ENCODE data around the gene TECTA. TPM values are rescaled to one million over a fixed set of nuclear protein-coding genes. Genes with fewer than 3 reads are reported as not detected.
"Not testable (repeated sequence)": the region's sequence is repeated elsewhere in the genome, so short reads cannot be mapped to it uniquely, and the experiment has no call there.

Gene TECTA
- total RNA-seq, 2 experiments from 2014 or later: 0.07 to 0.12 TPM

DNA sequence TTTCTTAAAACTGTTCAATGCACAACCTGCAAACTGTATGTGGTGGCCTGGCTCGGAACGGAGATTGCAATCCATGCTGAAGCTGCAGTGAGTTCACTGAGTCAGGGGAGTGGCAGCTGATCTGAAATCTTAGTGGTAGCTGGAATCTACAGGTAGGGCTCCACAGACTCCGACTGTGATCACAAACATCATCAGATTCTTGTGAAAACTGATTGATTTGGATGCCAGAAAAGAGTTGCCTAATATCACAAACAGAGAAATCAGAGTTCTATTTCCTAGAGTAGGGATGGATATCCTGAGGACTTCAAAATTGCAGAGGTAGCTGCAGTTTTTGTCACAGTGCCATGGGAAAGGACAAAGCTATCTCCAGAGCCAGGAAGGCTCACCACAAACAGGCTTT is 134.0 kb downstream of the TECTA start:
- Mint-ChIP-seq H3K9me3 (no peaks in the 10 kb centered on the region), H3K4me3 (no peak overlapping the region), H3K27me3 (ENCODE audit: low read depth) (peaks cover 21% of the 10 kb centered on the region), H3K36me3 (ENCODE audit: low read depth) (no peaks in the 10 kb centered on the region), H3K4me1 (ENCODE audit: low read depth) (peaks cover 5% of the 10 kb centered on the region), H3K27ac (no peak overlapping the region)
- CTCF ChIA-PET: interaction anchor here (0.8 kb wide), 1 partner anchor 9 kb away, joined by 3 read pairs; no protein-coding TSS in a partner anchor
- intact Hi-C loops (cut with micrococcal nuclease): no loop called here
- no peak for DNase-seq

GRCh38 chr11:121236115-121237001 is 135.3 kb downstream of the TECTA start:
- Mint-ChIP-seq H3K27me3 (ENCODE audit: low read depth) (peaks cover 19% of the 10 kb centered on the region), H3K4me1 (ENCODE audit: low read depth) (peaks cover 5% of the 10 kb centered on the region), H3K27ac (no peak overlapping the region), H3K36me3 (ENCODE audit: low read depth) (no peaks in the 10 kb centered on the region), H3K4me3 (no peak overlapping the region), H3K9me3 (no peaks in the 10 kb centered on the region)
- intact Hi-C loops (cut with micrococcal nuclease): no loop called here
- no peak for DNase-seq
- CTCF ChIA-PET: interaction anchor here (0.8 to 1.6 kb wide), 2 partner anchors 8 to 42 kb away, joined by 3 read pairs; no protein-coding TSS in a partner anchor

DNA sequence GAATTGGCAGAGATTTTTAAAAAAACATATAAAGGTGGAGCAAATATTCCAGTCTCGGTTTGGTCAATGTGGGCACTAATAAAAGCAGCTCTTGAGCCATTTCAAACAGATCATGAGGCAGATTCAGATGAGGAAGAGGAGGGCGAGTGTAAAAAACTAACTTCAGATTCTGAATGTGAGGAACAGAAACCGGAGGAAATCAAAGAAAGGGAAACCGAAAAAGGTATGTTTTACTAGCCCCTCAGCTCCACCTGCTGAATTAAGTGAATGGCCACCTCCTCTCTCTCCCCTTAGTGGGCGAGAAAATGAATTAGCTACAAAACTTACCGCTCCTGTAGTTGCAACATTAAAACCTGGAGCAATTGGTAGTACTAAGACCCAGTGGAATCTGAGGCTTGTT is 136.2 kb downstream of the TECTA start:
- H3K4me3 Mint-ChIP-seq; DNase-seq; H3K36me3 Mint-ChIP-seq (ENCODE audit: low read depth); H3K27ac Mint-ChIP-seq; H3K4me1 Mint-ChIP-seq (ENCODE audit: low read depth); intact Hi-C loops (cut with micrococcal nuclease); H3K9me3 Mint-ChIP-seq; CTCF ChIA-PET: not testable (repeated sequence)
- peaks cover 17% of the 10 kb centered on the region for H3K27me3 Mint-ChIP-seq (ENCODE audit: low read depth)

GRCh38 chr11:121237686-121238658 is 136.9 kb downstream of the TECTA start:
- peak; percentile 40 for DNase-seq
- Mint-ChIP-seq H3K36me3 (ENCODE audit: low read depth) (no peaks in the 10 kb centered on the region), H3K9me3 (no peaks in the 10 kb centered on the region), H3K4me1 (ENCODE audit: low read depth) (peaks cover 5% of the 10 kb centered on the region), H3K27ac (no peak overlapping the region), H3K4me3 (no peak overlapping the region), H3K27me3 (ENCODE audit: low read depth) (peaks cover 17% of the 10 kb centered on the region)
- CTCF ChIA-PET: no interaction called here
- intact Hi-C loops (cut with micrococcal nuclease): no loop called here

DNA sequence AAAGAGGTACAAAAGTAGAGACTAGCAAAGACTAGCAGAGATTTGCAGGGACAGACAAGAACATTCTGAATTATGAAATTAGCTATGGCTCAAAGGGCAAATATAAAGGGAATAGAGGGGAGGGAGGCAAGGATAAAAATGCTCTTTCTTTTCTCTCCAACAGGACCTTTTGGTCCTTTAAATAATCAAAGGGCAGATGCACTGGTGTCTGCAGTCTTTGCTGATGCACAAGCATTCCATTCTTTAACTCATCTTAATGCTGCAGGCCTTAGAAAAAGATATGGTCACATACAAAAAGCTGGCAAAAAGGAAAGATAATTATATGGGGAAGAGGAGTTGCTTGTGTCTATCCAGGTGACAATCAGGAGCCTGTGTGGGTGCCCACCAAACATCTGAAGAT is 137.9 kb downstream of the TECTA start:
- intact Hi-C loops (cut with micrococcal nuclease): no loop called here
- Mint-ChIP-seq H3K4me3 (no peak overlapping the region), H3K27ac (no peak overlapping the region), H3K4me1 (ENCODE audit: low read depth) (peaks cover 5% of the 10 kb centered on the region), H3K36me3 (ENCODE audit: low read depth) (no peaks in the 10 kb centered on the region), H3K9me3 (no peaks in the 10 kb centered on the region), H3K27me3 (ENCODE audit: low read depth) (peaks cover 17% of the 10 kb centered on the region)
- DNase-seq: no peak
- CTCF ChIA-PET: no interaction called here

DNA sequence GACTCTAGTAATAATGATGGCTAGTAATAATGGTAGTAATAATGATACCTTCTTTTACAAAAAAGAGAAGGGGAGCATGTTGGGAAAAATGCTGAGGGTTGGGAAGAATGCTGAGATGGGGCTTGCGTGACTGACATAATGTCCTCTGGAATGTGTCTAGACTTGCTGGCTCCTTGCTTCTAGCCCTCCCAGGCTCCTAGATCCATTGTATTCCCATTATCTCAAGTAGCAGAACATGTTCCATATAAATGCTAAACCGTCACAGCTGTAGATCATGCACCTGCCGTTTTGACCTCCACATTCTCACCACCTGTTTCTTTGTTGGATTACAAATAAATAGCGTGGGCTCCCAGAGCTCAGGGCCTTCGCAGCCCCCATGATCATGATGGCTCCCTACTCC is 139.0 kb downstream of the TECTA start:
- H3K4me3 Mint-ChIP-seq; CTCF ChIA-PET; intact Hi-C loops (cut with micrococcal nuclease); H3K36me3 Mint-ChIP-seq (ENCODE audit: low read depth); DNase-seq; H3K27ac Mint-ChIP-seq; H3K9me3 Mint-ChIP-seq; H3K4me1 Mint-ChIP-seq (ENCODE audit: low read depth): not testable (repeated sequence)
- peaks cover 11% of the 10 kb centered on the region for H3K27me3 Mint-ChIP-seq (ENCODE audit: low read depth)

DNA sequence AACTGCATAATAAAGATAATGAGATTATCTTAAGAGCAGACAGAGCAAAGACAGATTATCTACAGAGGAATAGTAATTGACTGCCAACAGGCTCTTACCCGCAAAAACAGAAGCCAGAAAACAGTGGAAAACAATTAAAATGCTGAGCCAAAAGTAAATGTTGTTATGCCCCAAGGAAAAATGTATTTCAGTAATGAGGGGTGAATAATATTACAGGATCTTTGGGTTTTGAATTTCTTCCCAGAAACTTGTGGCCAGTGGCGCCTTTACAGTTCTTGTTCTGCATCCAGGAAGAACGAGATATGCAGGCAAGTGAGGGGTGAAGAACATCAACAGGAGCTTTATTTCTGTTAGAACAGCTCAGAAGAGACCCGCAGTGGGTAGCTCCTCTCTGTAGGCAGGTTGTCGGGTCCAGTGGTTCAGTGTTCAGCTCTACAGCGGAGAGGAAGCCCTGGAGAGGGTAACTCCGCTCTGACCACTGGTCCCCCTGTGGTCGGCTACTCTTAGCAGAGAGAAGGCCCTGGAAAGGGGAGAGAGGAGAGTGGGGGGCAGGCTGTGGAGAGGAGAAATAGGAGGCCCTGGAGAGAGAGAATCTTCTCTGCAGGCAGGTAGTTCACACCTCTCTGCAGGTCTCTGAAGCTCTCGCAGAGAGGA is 139.7 kb downstream of the TECTA start:
- Mint-ChIP-seq H3K27ac (no peak overlapping the region), H3K9me3 (no peaks in the 10 kb centered on the region), H3K4me1 (ENCODE audit: low read depth) (peaks cover 5% of the 10 kb centered on the region), H3K4me3 (no peak overlapping the region), H3K36me3 (ENCODE audit: low read depth) (no peaks in the 10 kb centered on the region), H3K27me3 (ENCODE audit: low read depth) (peaks cover 5% of the 10 kb centered on the region)
- intact Hi-C loops (cut with micrococcal nuclease): no loop called here
- CTCF ChIA-PET: no interaction called here
- DNase-seq: no peak

Other genes starting within 250 kb of the TECTA start
- gene TBCEL, start 77.1 kb upstream of the TECTA start, total RNA-seq: 1 to 10 TPM; 5.2 to 5.3 TPM
- gene SC5D, start 191.5 kb downstream of the TECTA start, total RNA-seq: 10 to 100 TPM; 29.6 to 31.7 TPM